Measurements from ENCODE around the gene FBN1.

Gene FBN1

GRCh38 chr15:48679952-48680351 lies 34.4 kb upstream of the FBN1 start:
- DNase-seq (ENCODE audit: low spot score) = no peak
- TF ChIP-seq CTCF (IDR thresholded peaks at IDR 0.05; ENCODE audit: extremely low read depth, missing control alignments) = no peak

- DNase-seq (ENCODE audit: low spot score) = no peak
- TF ChIP-seq CTCF (IDR thresholded peaks at IDR 0.05; ENCODE audit: extremely low read depth, missing control alignments) = no peak
Observed at GRCh38 chr15:48678851-48679250, 33.3 kb upstream of the FBN1 start.

DNA sequence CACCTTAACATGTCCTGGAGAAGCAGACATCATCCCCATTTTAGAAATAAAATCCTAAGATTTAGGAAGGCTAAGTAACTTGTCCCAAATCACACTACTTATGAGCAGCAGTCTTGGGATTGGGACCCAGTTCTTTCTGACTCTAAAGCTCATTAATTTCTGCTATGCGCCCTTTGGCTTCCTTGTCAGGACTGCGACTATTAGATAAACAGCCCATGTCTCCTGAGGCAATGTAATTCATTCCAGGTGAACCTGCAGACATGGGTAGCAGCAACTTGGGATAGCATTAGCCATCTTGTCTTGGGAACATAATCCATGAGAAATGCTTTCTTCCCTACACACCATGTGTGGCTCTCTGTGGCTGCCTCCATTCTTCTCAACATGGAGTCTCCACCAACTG lies 32.3 kb upstream of the FBN1 start:
- no peak for DNase-seq (ENCODE audit: low spot score)
- TF ChIP-seq CTCF (IDR thresholded peaks at IDR 0.05; ENCODE audit: extremely low read depth, missing control alignments) = no peak

DNA sequence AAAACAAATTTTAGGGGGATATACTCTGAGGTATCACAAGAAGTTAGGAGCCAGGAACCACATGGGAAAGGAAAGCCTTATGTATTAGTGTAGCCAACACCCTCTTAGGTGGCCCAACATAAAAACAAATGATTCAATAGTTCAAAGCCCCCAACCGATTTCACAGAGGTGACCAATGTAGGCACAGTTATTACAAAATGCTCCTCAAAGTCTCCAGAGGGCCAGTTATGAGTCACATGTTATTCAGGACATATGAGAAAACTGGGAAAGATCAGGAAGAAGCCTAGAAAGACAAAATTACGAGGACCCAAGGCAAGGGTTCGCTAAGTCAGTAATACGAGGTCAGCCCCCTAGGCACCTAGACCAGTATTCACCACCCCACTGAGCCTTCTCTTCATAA lies 29.9 kb upstream of the FBN1 start:
- DNase-seq (ENCODE audit: low spot score) = no peak
- no peak for TF ChIP-seq CTCF (IDR thresholded peaks at IDR 0.05; ENCODE audit: extremely low read depth, missing control alignments)

DNA sequence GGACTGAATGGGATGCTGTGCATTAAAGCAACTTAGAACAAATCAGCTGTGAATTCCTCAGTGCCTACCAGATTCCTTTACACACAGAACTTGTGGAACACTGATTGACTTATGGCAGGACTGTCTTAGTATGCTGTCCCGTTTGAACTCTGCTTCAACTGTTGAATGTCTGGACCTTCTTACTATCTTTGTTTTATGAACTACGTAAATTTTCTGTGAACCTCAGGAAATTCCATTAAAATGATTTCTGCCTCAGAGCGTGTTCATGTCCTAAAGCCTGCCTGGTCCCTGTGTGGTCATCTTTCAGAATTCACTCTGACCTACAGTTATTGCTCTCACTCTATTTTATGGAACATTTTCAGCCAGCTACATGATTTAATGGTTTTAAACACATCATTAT lies 29.4 kb upstream of the FBN1 start:
- TF ChIP-seq CTCF (IDR thresholded peaks at IDR 0.05; ENCODE audit: extremely low read depth, missing control alignments) = no peak

DNA sequence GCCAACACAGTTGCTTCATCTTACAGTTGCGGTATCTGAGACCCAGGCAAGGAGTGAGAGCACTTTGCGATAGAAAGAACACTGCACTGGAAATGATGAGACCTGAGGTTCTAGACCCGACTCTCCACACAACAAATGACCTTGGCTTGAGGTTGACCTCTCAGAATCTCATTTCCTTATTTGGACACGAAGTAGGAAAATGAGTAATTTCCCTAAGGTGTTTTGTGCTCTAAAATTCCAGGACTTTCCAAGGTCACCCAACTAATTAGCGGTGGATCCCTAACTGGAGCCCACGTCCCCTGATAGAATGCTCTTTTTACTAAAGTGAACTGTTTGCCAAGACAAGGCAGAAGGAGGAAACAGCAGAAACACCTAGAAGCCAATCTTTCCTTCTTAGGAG lies 26.7 kb upstream of the FBN1 start:
- no peak for DNase-seq (ENCODE audit: low spot score)
- TF ChIP-seq CTCF (IDR thresholded peaks at IDR 0.05; ENCODE audit: extremely low read depth, missing control alignments) = no peak

More for the DNA sequence above, 29.4 kb upstream of the FBN1 start:
- DNase-seq (ENCODE audit: low spot score) = no peak

DNA sequence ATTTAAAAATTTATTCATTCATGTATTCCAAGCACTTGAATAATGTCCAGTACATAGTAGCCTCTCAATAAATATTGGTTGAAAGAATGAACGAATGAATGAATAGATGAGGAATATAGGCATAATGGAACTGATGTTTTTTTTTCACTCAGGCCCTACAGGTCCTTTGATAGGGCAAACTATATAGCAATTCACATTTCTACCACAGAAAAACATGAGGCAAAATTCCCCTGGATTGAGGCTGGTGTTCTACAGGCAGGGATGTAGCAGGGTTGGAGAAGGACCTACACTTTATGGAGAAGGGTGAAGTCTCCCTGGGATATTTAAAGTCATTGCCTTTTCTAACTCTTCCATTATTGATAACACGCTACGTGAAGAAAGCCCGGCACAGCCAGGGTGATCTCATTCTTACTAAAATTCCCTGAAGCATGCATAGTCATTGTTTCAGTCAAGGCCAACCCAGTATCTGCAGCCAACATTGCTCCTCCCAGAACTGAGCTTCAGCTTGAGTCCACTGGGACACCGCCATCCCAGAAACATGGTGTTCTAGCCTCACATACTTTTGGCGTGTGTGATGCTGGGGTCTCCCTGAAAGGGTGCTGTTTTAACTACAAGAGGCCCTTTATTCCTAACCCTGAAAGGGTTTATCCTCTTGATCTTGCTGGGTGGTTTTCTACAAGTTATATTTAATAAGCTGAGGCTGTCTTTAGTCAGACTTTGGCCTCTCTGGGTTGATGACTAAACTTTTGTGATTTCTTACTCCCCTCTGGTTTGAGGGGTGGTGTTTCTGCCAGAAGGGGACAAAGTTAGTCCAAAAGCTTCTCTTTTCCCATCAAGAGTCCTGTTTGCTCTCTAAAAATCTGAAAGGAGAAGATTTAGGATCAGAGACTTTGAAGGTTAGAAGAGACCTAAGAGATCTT lies 25.9 kb upstream of the FBN1 start:
- TF ChIP-seq CTCF (IDR thresholded peaks at IDR 0.05; ENCODE audit: extremely low read depth, missing control alignments) = no peak
- no peak for DNase-seq (ENCODE audit: low spot score)
